Kidney (tissue), 14 donors: ENCODE measurements around the gene GAPT. TPM values are rescaled to one million over a fixed set of nuclear protein-coding genes. Genes with fewer than 3 reads are reported as not detected.

Source experiments
- DNase-seq, 5 donors: peaks; one replicate each; pipeline ENCODE4 v3.0.0-alpha.2; 2013 to 2020
- FAIRE-seq: peaks from 2 replicates; lab custom pipeline; 2012; peaks lifted over from hg19 to GRCh38; lab: Jason Lieb, UNC
- H3K27ac ChIP-seq, 2 donors: one replicate each; pipeline ENCODE4 v1.7.0; 2013; ENCODE audit warnings: low read depth in 2 of 2, low read length in 2 of 2, inconsistent platforms in 1 of 2
- H3K27me3 ChIP-seq: one replicate; pipeline ENCODE4 v1.7.1; 2013; ENCODE audit warnings: low read length, inconsistent platforms; ENCODE audit not compliant: control insufficient read depth, insufficient read depth
- H3K36me3 ChIP-seq, 3 donors: one replicate each; pipeline versions ENCODE4 v1.7.0 to v1.7.1; 2013; ENCODE audit warnings: low read length in 3 of 3, control low read depth in 1 of 3, inconsistent platforms in 1 of 3; ENCODE audit not compliant: insufficient read depth in 3 of 3, control insufficient read depth in 2 of 3
- H3K4me1 ChIP-seq, 3 donors: one replicate each; pipeline versions ENCODE4 v1.7.0 to v1.7.1; 2013; ENCODE audit warnings: low read length in 3 of 3, inconsistent platforms in 1 of 3, low read depth in 1 of 3; ENCODE audit not compliant: control insufficient read depth in 2 of 3, insufficient read depth in 2 of 3
- H3K4me3 ChIP-seq, 3 donors: one replicate each; pipeline versions ENCODE4 v1.7.0 to v1.8.1; 2013; ENCODE audit warnings: low read length in 3 of 3, control low read depth in 1 of 3, inconsistent platforms in 1 of 3
- H3K9ac ChIP-seq, 3 donors: one replicate each; pipeline versions ENCODE4 v1.7.0 to v1.7.1; 2013; ENCODE audit warnings: low read length in 3 of 3, control low read depth in 1 of 3, inconsistent platforms in 1 of 3
- H3K9me3 ChIP-seq, 3 donors: one replicate each; pipeline versions ENCODE4 v1.7.0 to v1.7.1; 2013; ENCODE audit warnings: low read length in 3 of 3, control low read depth in 1 of 3, inconsistent platforms in 1 of 3; ENCODE audit not compliant: control insufficient read depth in 2 of 3, insufficient read depth in 1 of 3
- CTCF ChIP-seq: IDR thresholded peaks from 3 replicates; pipeline ENCODE4 v1.5.1; 2012; ENCODE audit warnings: mild to moderate bottlenecking, moderate library complexity, borderline replicate concordance; ENCODE audit not compliant: insufficient read depth; ENCODE audit errors: extremely low read depth
- intact Hi-C: fragments of 100-400 bp; cut with DNase I; formaldehyde crosslinking; loops from one replicate; pipeline ENCODE4 v1.11.1; 2022
- polyA plus RNA-seq: library from polyadenylated mRNA; stranded (reverse); fragments of 350-450 nt; fragmentation: Illumina TruSeq; extraction: RNeasy Lipid Tissue Mini Kit (QIAGEN cat#74804); gene quantifications from one replicate; pipeline ENCODE4 v1.2.3, GENCODE V29; 2014; ENCODE audit warnings: low read depth, low replicate concordance; ENCODE audit not compliant: insufficient read depth
- total RNA-seq: library from RNA; stranded (reverse); fragmentation: NEBNext Ultra II Directional; extraction: Animal tissue kit (Norgen Biotek cat#: 25700); gene quantifications from one replicate; pipeline ENCODE4 v1.2.1, GENCODE V29; 2021
- donor health status: control.
- donor health status: control.
- donor health status: control.
- donor health status: control.
- donor health status: control.
- donor health status: DM: yes; HTN: yes; CAD: no.
- donor health status: Normal renal cell carcinoma (clear cell type).

The GAPT gene
- total and polyA plus RNA-seq, 2 donors from 2014 or later: 0.32 to 3.9 TPM

- Histone ChIP-seq H3K27me3 (no peaks in the 10 kb centered on the region), H3K4me1 (no peaks in the 10 kb centered on the region), H3K36me3 (no peaks in the 10 kb centered on the region), H3K9me3 (no peaks in the 10 kb centered on the region), H3K4me3 (no peak overlapping the region), H3K27ac (no peak overlapping the region), H3K9ac (no peak overlapping the region)
- no peak for FAIRE-seq
- intact Hi-C loops: no loop called here
- TF ChIP-seq CTCF: no peak
- DNase-seq: no peak
Observed at GRCh38 chr5:58505502-58505901, 14.3 kb downstream of the GAPT start.

GRCh38 chr5:58505971-58506640 lies 14.9 kb downstream of the GAPT start:
- Histone ChIP-seq H3K27ac (no peak overlapping the region), H3K4me3 (no peak overlapping the region), H3K36me3 (no peaks in the 10 kb centered on the region), H3K9ac (no peak overlapping the region), H3K9me3 (no peaks in the 10 kb centered on the region), H3K4me1 (no peaks in the 10 kb centered on the region), H3K27me3 (no peaks in the 10 kb centered on the region)
- DNase-seq (no peak), FAIRE-seq (no peak)
- intact Hi-C loops: no loop called here
- no peak for TF ChIP-seq CTCF

GRCh38 chr5:58507715-58508114 lies 16.5 kb downstream of the GAPT start:
- FAIRE-seq (peak; percentile 35), DNase-seq (peak in 1 of 5 donors; percentile 20)
- Histone ChIP-seq H3K4me3 (no peak overlapping the region), H3K4me1 (no peaks in the 10 kb centered on the region), H3K27ac (no peak overlapping the region), H3K9ac (no peak overlapping the region), H3K36me3 (no peaks in the 10 kb centered on the region), H3K27me3 (no peaks in the 10 kb centered on the region), H3K9me3 (no peaks in the 10 kb centered on the region)
- no peak for TF ChIP-seq CTCF
- intact Hi-C loops: no loop called here
